GM12874 (cell line): ENCODE data around the gene CAST.

ENCODE experiments used
- CTCF ChIP-seq: IDR thresholded peaks from 2 replicates; pipeline ENCODE4 v1.5.1; 2011; ENCODE audit warnings: low read depth, mild to moderate bottlenecking, control low read depth, low read length, moderate library complexity; ENCODE audit not compliant: insufficient read depth

CAST gene

GRCh38 chr5:96654209-96654608 is 8.0 kb upstream of the CAST start:
- TF ChIP-seq CTCF = no peak

- no peak for TF ChIP-seq CTCF
Measured at GRCh38 chr5:96655085-96655484, 7.1 kb upstream of the CAST start.

- no peak for TF ChIP-seq CTCF
Measured at GRCh38 chr5:96655506-96655905, 6.7 kb upstream of the CAST start.

- no peak for TF ChIP-seq CTCF
Measured at GRCh38 chr5:96657068-96657467, 5.1 kb upstream of the CAST start.

- TF ChIP-seq CTCF = no peak
Measured at GRCh38 chr5:96658272-96658671, 3.9 kb upstream of the CAST start.

GRCh38 chr5:96659170-96659569 is 3.0 kb upstream of the CAST start:
- no peak for TF ChIP-seq CTCF

- no peak for TF ChIP-seq CTCF
Measured at GRCh38 chr5:96660971-96661854, 963 bp upstream of the CAST start.
